GM19397 (cell line): ENCODE results near the gene AMMECR1L.

Source experiments
- ATAC-seq: cut with Tn5 transposase; IDR thresholded peaks from one replicate; pipeline ENCODE4 v1.9.1; 2021; ENCODE audit warnings: mild to moderate bottlenecking, moderate library complexity; ENCODE audit not compliant: unreplicated experiment

Gene AMMECR1L

GRCh38 chr2:127887776-127888130, 2.0 kb upstream of the AMMECR1L start:
- ATAC-seq = no peak

- ATAC-seq = no peak
Measured at GRCh38 chr2:127887082-127887775, 1.5 kb upstream of the AMMECR1L start.

- peak; percentile 36 for ATAC-seq
Measured at GRCh38 chr2:127886593-127886935, 808 bp upstream of the AMMECR1L start.

GRCh38 chr2:127884861-127885740, 655 bp downstream of the AMMECR1L start:
- ATAC-seq = peak; percentile 25

- no peak for ATAC-seq
Measured at GRCh38 chr2:127884436-127884835, 1.3 kb downstream of the AMMECR1L start.

GRCh38 chr2:127879899-127880298, 5.9 kb downstream of the AMMECR1L start:
- ATAC-seq = no peak

GRCh38 chr2:127877626-127878025, 8.1 kb downstream of the AMMECR1L start:
- no peak for ATAC-seq

GRCh38 chr2:127877136-127877535, 8.6 kb downstream of the AMMECR1L start:
- ATAC-seq = no peak

GRCh38 chr2:127874378-127875269, 11.1 kb downstream of the AMMECR1L start:
- ATAC-seq = no peak

GRCh38 chr2:127873707-127874303, 12.0 kb downstream of the AMMECR1L start:
- ATAC-seq = no peak

- ATAC-seq = no peak
Measured at GRCh38 chr2:127872354-127872753, 13.4 kb downstream of the AMMECR1L start.

- no peak for ATAC-seq
Measured at GRCh38 chr2:127865926-127866325, 19.8 kb downstream of the AMMECR1L start.

GRCh38 chr2:127864877-127865276, 20.9 kb downstream of the AMMECR1L start:
- ATAC-seq = no peak

GRCh38 chr2:127862228-127862627, 23.5 kb downstream of the AMMECR1L start:
- no peak for ATAC-seq

GRCh38 chr2:127860130-127860529, 25.6 kb downstream of the AMMECR1L start:
- ATAC-seq = no peak

GRCh38 chr2:127859712-127860085, 26.1 kb downstream of the AMMECR1L start:
- no peak for ATAC-seq

- no peak for ATAC-seq
Measured at GRCh38 chr2:127857265-127857808, 28.4 kb downstream of the AMMECR1L start.

- ATAC-seq = no peak
Measured at GRCh38 chr2:127853671-127854070, 32.1 kb downstream of the AMMECR1L start.

GRCh38 chr2:127852388-127852787, 33.4 kb downstream of the AMMECR1L start:
- ATAC-seq = no peak

- no peak for ATAC-seq
Measured at GRCh38 chr2:127847931-127848330, 37.8 kb downstream of the AMMECR1L start.

- ATAC-seq = no peak
Measured at GRCh38 chr2:127844973-127845372, 40.8 kb downstream of the AMMECR1L start.
